Epithelial cell of esophagus (primary cell): Measurements from ENCODE around the gene FOXP4.

Experiments
- DNase-seq: peaks from one replicate; pipeline ENCODE4 v3.0.0; 2010; ENCODE audit warnings: low read depth
- H3K4me3 ChIP-seq: 2 replicates; pipeline ENCODE4 v1.5.1; 2011; ENCODE audit warnings: mild to moderate bottlenecking, low read length, control low read depth
- CTCF ChIP-seq: IDR thresholded peaks from 2 replicates; pipeline ENCODE4 v1.5.1; 2011; ENCODE audit warnings: low read depth, mild to moderate bottlenecking, low read length, control low read depth, inconsistent platforms; ENCODE audit not compliant: insufficient read depth; ENCODE audit errors: missing control alignments

The FOXP4 gene

DNA sequence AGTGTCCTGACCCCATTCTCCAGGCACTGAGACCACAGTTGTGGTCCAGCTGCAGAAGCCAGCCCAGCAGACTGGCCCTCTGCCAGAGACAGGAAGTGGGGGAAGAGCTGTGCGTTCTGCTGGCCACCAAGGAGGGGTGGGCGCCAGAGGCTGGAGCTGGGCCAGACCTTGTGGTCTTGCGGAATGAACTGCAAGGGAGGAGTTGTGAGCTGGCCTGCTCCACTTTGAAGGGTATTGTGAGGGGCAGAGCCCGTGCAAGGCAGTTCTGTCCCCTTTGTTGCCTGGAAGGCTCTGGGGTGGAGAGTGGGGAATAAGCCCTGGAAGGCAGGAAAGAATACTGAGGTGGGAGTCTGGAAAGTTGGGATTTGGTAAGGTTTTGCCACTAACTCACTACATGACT is 88.5 kb downstream of the FOXP4 start:
- TF ChIP-seq CTCF, result no peak
- no peak overlapping the region for H3K4me3 ChIP-seq

DNA sequence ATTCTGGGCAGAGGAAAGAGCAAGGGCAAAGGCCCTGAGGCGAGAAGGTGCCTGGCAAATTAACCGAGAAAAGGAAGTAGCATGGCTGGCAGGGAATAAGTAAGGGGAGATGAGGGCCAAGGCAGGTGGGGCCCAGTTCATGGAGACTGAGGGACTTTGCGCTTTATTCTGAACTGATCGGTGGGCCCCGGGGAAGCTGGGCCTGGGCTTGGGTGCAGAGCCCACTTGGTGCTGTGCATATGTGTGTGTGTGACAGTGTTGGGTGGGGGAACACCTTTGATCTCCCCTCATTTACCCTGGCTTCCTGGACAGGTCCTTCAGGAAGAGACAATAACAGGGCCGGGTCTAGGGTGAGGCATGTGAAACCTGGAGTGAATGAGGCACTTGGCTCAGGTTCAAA is 89.2 kb downstream of the FOXP4 start:
- no peak for DNase-seq
- H3K4me3 ChIP-seq, result no peak overlapping the region
- no peak for TF ChIP-seq CTCF

More for the DNA sequence above, 88.5 kb downstream of the FOXP4 start:
- no peak for DNase-seq

DNA sequence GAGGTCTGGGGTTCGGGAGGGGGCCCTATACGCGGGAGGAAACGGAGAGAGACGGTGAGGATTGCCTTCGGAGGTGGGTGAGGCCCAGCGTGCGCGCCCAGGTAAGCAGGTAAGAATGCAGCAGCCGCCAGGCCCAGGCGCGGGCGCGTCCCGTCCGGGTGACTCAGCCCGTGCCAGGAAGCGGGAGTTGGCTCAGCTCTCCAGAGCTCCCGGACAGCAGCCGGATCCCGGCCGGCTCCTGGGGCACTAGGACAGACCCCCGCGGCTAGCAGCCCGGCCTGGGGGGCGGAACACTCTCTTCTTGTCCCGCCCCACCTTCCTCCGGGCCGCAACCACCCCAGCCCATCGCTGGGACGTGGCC is 90.6 kb downstream of the FOXP4 start:
- H3K4me3 ChIP-seq, result peak overlapping the region; percentile 86
- no peak for TF ChIP-seq CTCF
- peak; percentile 95 for DNase-seq

- peak overlapping the region; percentile 86 for H3K4me3 ChIP-seq
- peak; percentile 50 for DNase-seq
- no peak for TF ChIP-seq CTCF
Observed at GRCh38 chr6:41637194-41638001, 91.2 kb downstream of the FOXP4 start.

- H3K4me3 ChIP-seq, result peak within 1 kb of the TSS; percentile 86
Observed at GRCh38 chr6:41638002-41638934, 92.1 kb downstream of the FOXP4 start, which contains the start of gene MDFI. Gene MDFI (plus strand): TSS chr6:41638468. CDS start chr6:41638750, 282 bp downstream.

More at GRCh38 chr6:41638002-41638934, 92.1 kb downstream of the FOXP4 start, which contains the start of gene MDFI:
- no peak for DNase-seq
- TF ChIP-seq CTCF, result no peak
